Progenitor cell of endocrine pancreas (in vitro differentiated cells): ENCODE results near the gene NUDCD3. TPM values are rescaled to one million over a fixed set of nuclear protein-coding genes. Genes with fewer than 3 reads are reported as not detected.
"Not testable (repeated sequence)": the region's sequence is repeated elsewhere in the genome, so short reads cannot be mapped to it uniquely, and the experiment has no call there.

ENCODE experiments used
- DNase-seq: peaks from one replicate; pipeline ENCODE4 v3.0.0; 2021; ENCODE audit warnings: low spot score; ENCODE audit not compliant: unreplicated experiment
- H3K27ac Mint-ChIP-seq: 2 replicates; pipeline ENCODE4 v1.8.0; 2021; ENCODE audit warnings: mild to moderate bottlenecking, moderate library complexity, mixed read lengths
- H3K27me3 Mint-ChIP-seq: 2 replicates; pipeline ENCODE4 v1.8.0; 2021; ENCODE audit warnings: mixed read lengths
- H3K36me3 Mint-ChIP-seq: 2 replicates; pipeline ENCODE4 v1.8.0; 2022; ENCODE audit warnings: mixed read lengths; ENCODE audit not compliant: insufficient read depth
- H3K4me1 Mint-ChIP-seq: 2 replicates; pipeline ENCODE4 v1.8.0; 2021; ENCODE audit warnings: low read depth, mixed read lengths
- H3K4me3 Mint-ChIP-seq: 2 replicates; pipeline ENCODE4 v1.8.0; 2021; ENCODE audit warnings: low read depth, mild to moderate bottlenecking, moderate library complexity, mixed read lengths
- H3K9me3 Mint-ChIP-seq: 2 replicates; pipeline ENCODE4 v1.8.0; 2021; ENCODE audit warnings: low read depth, mixed read lengths
- total RNA-seq: library from RNA; stranded (reverse); gene quantifications from 2 replicates; pipeline ENCODE4 v1.2.1, GENCODE V29; 2021
- TF ChIP-seq, protein P1 (sequence below): fragments of 200-600 bp; sonication (generic); IDR thresholded peaks from one replicate; pipeline ENCODE4 v1.5.0; 2021; ENCODE audit warnings: antibody characterized with exemption, mild to moderate bottlenecking; ENCODE audit not compliant: unreplicated experiment

Gene NUDCD3
- total RNA-seq, 1 donor from 2014 or later = 89.0 TPM

GRCh38 chr7:44433255-44434022 lies 57.0 kb downstream of the NUDCD3 start:
- H3K4me1 Mint-ChIP-seq = no peaks in the 10 kb centered on the region
- H3K9me3 Mint-ChIP-seq = no peaks in the 10 kb centered on the region
- H3K36me3 Mint-ChIP-seq = peaks cover 2% of the 10 kb centered on the region
- no peak overlapping the region for H3K4me3 Mint-ChIP-seq
- no peak overlapping the region for H3K27ac Mint-ChIP-seq
- no peak for DNase-seq
- TF ChIP-seq, protein P1, sequence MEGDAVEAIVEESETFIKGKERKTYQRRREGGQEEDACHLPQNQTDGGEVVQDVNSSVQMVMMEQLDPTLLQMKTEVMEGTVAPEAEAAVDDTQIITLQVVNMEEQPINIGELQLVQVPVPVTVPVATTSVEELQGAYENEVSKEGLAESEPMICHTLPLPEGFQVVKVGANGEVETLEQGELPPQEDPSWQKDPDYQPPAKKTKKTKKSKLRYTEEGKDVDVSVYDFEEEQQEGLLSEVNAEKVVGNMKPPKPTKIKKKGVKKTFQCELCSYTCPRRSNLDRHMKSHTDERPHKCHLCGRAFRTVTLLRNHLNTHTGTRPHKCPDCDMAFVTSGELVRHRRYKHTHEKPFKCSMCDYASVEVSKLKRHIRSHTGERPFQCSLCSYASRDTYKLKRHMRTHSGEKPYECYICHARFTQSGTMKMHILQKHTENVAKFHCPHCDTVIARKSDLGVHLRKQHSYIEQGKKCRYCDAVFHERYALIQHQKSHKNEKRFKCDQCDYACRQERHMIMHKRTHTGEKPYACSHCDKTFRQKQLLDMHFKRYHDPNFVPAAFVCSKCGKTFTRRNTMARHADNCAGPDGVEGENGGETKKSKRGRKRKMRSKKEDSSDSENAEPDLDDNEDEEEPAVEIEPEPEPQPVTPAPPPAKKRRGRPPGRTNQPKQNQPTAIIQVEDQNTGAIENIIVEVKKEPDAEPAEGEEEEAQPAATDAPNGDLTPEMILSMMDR = no peak
- H3K27me3 Mint-ChIP-seq = no peaks in the 10 kb centered on the region

DNA sequence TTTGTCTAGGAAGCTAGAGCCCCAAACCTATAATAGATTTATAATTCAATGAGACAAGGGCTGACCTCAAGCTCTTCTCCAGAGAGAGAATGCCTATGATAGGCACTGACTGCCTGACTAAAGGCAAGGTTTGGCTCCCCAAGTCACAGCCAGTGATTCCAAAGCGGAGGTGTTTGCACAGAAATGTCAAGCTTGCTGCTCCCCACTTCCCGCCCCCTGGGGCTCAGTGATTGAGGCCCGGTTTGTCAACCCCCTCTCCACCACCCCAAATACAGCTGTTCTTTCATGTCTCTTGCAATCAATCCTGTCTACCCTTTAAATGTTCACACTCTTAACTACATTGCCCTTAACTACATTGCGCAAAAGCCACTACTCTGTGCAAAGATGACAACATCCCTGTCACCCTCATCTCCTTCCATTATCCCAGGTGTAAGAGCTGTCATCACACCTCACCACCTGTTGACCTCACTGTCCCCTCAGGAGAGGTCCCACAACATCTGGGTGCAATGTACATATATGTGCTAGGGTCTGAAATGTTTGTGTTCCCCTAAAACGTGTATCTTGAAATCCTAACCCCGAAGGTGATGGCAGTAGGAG lies 58.0 kb downstream of the NUDCD3 start:
- Mint-ChIP-seq H3K4me1 (no peaks in the 10 kb centered on the region), H3K4me3 (no peak overlapping the region), H3K9me3 (no peaks in the 10 kb centered on the region), H3K36me3 (peaks cover 2% of the 10 kb centered on the region), H3K27me3 (no peaks in the 10 kb centered on the region), H3K27ac (peak overlapping the region; percentile 2)
- no peak for DNase-seq
- TF ChIP-seq, protein P1 = no peak

GRCh38 chr7:44431091-44431608 lies 59.3 kb downstream of the NUDCD3 start:
- Mint-ChIP-seq H3K36me3 (peaks cover 5% of the 10 kb centered on the region), H3K27ac (no peak overlapping the region), H3K4me1 (no peaks in the 10 kb centered on the region), H3K4me3 (no peak overlapping the region), H3K27me3 (no peaks in the 10 kb centered on the region), H3K9me3 (no peaks in the 10 kb centered on the region)
- no peak for DNase-seq
- TF ChIP-seq, protein P1 = no peak

DNA sequence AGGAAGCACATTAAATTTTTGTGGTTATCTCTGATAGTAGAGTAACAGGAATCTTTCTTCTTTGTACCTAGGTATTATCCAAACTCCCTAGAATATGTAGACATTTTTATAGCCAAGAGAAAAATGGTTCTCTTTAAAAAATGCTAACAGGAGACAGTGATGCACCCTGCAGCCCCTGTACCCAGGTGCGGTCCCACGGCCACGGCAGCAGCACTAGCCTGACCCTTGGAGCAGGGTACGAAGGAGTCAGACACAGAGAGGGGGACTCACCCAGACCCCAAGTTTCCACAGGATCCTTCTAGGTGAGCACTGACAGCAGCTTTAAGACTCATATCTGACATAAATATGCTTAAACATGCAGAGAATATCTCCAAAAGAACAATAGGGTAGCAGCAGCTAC lies 60.4 kb downstream of the NUDCD3 start:
- Mint-ChIP-seq H3K36me3 (peaks cover 12% of the 10 kb centered on the region), H3K27me3 (no peaks in the 10 kb centered on the region)
- TF ChIP-seq, protein P1 = no peak

GRCh38 chr7:44424762-44425161 lies 65.7 kb downstream of the NUDCD3 start:
- not testable (repeated sequence) for H3K27ac Mint-ChIP-seq, H3K9me3 Mint-ChIP-seq, H3K27me3 Mint-ChIP-seq, H3K4me3 Mint-ChIP-seq, DNase-seq
- Mint-ChIP-seq H3K4me1 (peaks cover 17% of the 10 kb centered on the region), H3K36me3 (peaks cover 39% of the 10 kb centered on the region)

More for the DNA sequence above, 60.4 kb downstream of the NUDCD3 start:
- no peak overlapping the region for H3K27ac Mint-ChIP-seq
- no peak overlapping the region for H3K4me3 Mint-ChIP-seq
- no peaks in the 10 kb centered on the region for H3K4me1 Mint-ChIP-seq
- no peaks in the 10 kb centered on the region for H3K9me3 Mint-ChIP-seq
- DNase-seq = no peak
